NCI-H345 (cell line): ENCODE results near the gene ERVH48-1.
"Not testable (repeated sequence)": the region's sequence is repeated elsewhere in the genome, so short reads cannot be mapped to it uniquely, and the experiment has no call there.

ENCODE experiments used
- DNase-seq: peaks from one replicate; lab custom pipeline; 2025; lab: John Stamatoyannopoulos, UW

The ERVH48-1 gene

GRCh38 chr21:42905195-42905594 is 20.2 kb downstream of the ERVH48-1 start:
- no peak for DNase-seq

- no peak for DNase-seq
Observed at GRCh38 chr21:42903817-42904216, 21.6 kb downstream of the ERVH48-1 start.

DNA sequence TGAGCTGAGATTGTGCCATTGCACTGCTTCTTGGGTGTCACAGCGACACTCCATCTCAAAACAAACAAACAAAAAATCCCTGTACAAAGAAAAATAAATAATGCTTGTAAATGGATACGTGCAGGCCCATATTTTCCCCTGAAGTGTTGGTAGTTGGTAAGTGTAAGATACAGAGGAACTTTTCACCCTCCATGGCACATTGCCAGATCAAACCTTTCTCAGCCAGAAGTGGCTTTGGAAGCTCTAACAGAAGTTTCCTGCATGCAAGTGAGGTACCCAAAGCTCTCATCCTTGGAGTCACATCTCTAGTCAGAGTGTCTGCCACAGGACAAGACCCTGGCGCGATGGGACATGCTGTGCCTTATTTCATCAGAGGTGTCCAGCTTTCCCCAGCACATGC is 25.0 kb downstream of the ERVH48-1 start:
- no peak for DNase-seq

GRCh38 chr21:42892931-42893755 is 32.3 kb downstream of the ERVH48-1 start, which contains the start of gene NDUFV3:
Gene NDUFV3 (plus strand): TSS chr21:42893309. CDS start chr21:42893334, 25 bp downstream.
- peak; percentile 100 for DNase-seq

DNA sequence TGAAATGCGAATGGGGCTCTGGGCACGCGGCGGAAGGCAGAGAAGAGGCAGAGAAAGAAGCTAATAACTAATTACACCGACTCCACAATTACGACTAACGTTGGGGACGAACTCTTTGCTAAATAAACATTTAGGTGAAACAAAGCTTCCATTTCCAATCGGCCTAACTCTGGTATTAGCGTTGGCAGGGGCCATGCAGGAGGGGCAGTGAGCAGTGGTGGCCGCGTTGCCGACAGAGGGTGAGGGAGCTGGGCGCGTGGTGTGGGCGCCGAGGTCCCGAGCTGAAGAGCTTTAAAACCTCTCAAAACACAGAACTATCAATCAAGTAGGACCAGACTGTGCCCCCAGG is 32.9 kb downstream of the ERVH48-1 start:
- DNase-seq, result no peak

DNA sequence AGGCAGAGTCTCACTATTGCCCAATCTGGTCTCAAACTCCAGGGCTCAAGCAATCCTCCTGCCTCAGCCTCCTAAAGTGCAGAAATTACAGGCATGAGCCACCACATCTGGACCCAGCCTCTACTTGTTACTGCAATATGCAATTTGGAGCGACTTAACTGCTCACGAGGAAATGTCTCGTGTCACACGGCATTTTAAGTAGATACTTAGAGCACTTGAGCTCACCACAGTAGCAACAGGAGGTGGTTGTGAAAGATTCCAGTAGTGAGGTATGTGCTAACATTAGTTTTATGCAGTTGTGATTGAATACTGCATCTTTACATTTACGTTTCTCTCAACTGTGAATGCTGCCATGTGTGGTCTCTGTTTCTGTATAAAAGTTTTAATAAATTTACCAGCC is 38.1 kb downstream of the ERVH48-1 start:
- no peak for DNase-seq

- DNase-seq, result no peak
Observed at GRCh38 chr21:42883921-42884320, 41.5 kb downstream of the ERVH48-1 start.

DNA sequence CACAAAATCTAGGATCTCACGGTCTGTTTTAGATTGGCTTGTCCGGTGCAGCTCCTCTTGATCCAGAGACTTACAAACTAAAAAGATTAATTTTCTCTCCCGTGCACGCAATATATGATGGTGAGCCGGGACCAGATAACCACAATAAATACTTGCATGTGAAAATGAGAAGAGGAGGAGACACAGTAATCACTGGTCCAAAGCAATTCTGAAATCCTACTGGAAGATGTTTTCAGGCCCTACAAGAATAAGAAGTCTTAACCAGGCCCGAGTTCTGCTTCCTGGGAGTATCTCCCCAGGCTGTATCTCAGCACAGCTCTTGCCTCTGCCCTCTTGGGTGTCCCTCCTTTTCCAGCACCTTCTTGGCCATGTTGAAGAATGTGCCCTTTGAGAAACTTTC is 45.1 kb downstream of the ERVH48-1 start:
- DNase-seq, result no peak

- peak; percentile 98 for DNase-seq
Observed at GRCh38 chr21:42878993-42879787, 46.2 kb downstream of the ERVH48-1 start, which contains the start of gene WDR4. Gene WDR4 (minus strand): TSS chr21:42879539. CDS start chr21:42879495, 44 bp downstream.

DNA sequence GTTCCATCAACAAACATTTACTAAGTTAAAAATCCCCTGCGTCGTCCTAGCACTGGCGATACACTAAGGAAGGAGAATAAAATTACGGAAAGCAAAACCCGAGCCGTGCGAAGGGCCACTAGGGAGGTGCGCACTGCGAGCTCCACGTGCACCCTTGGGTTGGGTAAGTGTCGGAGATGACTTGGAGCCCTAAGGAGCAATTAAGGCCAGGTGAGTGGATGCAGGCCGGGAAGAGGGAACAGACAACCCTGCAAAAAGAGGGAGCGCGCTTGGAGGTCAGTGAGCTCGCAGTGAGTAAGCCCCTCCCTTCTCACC is 46.8 kb downstream of the ERVH48-1 start:
- no peak for DNase-seq

GRCh38 chr21:42875811-42876210 is 49.6 kb downstream of the ERVH48-1 start:
- not testable (repeated sequence) for DNase-seq

DNA sequence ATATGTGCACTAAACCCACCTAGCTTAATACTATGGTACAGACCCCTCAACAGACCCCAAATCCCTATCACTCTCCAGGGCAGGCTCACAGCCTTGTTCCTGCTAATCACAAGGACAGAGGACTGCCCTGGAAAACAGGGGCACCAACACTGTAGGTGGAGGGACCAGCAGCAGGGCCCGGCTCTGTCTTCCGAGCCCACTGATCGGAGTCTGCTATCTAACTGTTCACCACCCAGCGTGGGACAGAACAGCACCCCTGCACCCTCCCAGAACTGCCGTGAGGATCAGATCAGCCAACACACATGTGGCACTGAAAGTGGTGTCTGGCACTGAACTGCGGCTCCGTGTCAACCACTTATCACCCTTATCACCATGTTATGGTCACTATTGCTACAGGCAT is 52.3 kb downstream of the ERVH48-1 start:
- no peak for DNase-seq

GRCh38 chr21:42868196-42868595 is 57.2 kb downstream of the ERVH48-1 start:
- DNase-seq, result no peak
